B cell (primary cell): ENCODE data around the gene ILK. TPM values are rescaled to one million over a fixed set of nuclear protein-coding genes. Genes with fewer than 3 reads are reported as not detected.

Source experiments
- ATAC-seq: fragments of 200-7000 bp; cut with Tn5 transposase; one replicate; pipeline ENCODE4 v1.10.0; 2021; ENCODE audit warnings: low read depth, mild to moderate bottlenecking, moderate number of reproducible peaks, moderate library complexity
- CTCF ChIA-PET: fragments of 350-600 bp; sonication (Branson Sonifier 250); formaldehyde crosslinking; loops from one replicate; lab custom pipeline; 2021; ENCODE audit warnings: antibody characterized with exemption, inconsistent platforms; lab: Charles Lee
- POLR2A ChIA-PET: fragments of 350-600 bp; sonication (Branson Sonifier 250); formaldehyde crosslinking; loops from one replicate; lab custom pipeline; 2021; ENCODE audit warnings: antibody characterized with exemption; lab: Charles Lee
- DNase-seq: peaks from one replicate; pipeline ENCODE4 v3.0.0; 2013
- H2AFZ ChIP-seq: 2 replicates; pipeline ENCODE4 v1.6.1; 2012; ENCODE audit warnings: mild to moderate bottlenecking, low read depth, low read length; ENCODE audit not compliant: insufficient read depth, poor library complexity, severe bottlenecking
- H3K27ac ChIP-seq, 2 donors: 1 replicate in 1 of 2; 2 replicates in 1 of 2; pipeline ENCODE4 v1.5.1; 2012 to 2013; ENCODE audit warnings: low read length in 2 of 2, mild to moderate bottlenecking in 2 of 2, moderate library complexity in 1 of 2
- H3K27me3 ChIP-seq, 4 experiments: fragments of 200-600 bp in 1 of 4; sonication (generic) in 1 of 4; replicated peaks in 1 of 4; 1 replicate in 2 of 4; 2 replicates in 2 of 4; pipeline versions ENCODE4 v1.6.1 to v1.7.0; 2013 to 2016; ENCODE audit warnings: low read length in 3 of 4, mild to moderate bottlenecking in 2 of 4, mixed read lengths in 1 of 4, moderate library complexity in 1 of 4; ENCODE audit not compliant: insufficient read depth in 4 of 4, control insufficient read depth in 3 of 4; ENCODE audit errors: control extremely low read depth in 1 of 4
- H3K36me3 ChIP-seq, 2 experiments: replicated peaks in 1 of 2; 1 replicate in 1 of 2; 2 replicates in 1 of 2; pipeline versions ENCODE4 v1.6.1 to v1.7.1; 2013; ENCODE audit warnings: low read length in 1 of 2; ENCODE audit not compliant: insufficient read depth in 2 of 2, control insufficient read depth in 1 of 2; ENCODE audit errors: control extremely low read depth in 1 of 2, extremely low read depth in 1 of 2
- H3K4me1 ChIP-seq, 2 donors: fragments of 200-600 bp in 1 of 2; sonication (generic) in 1 of 2; 1 replicate in 1 of 2; 2 replicates in 1 of 2; pipeline versions ENCODE4 v1.5.1 to v1.6.1; 2013 to 2017; ENCODE audit warnings: low read length in 2 of 2; ENCODE audit not compliant: control insufficient read depth in 2 of 2, insufficient read depth in 2 of 2
- H3K4me2 ChIP-seq: replicated peaks from 2 replicates; pipeline ENCODE3; 2012; ENCODE audit warnings: mild to moderate bottlenecking, low read depth, low read length; ENCODE audit not compliant: poor library complexity, severe bottlenecking
- H3K4me3 ChIP-seq, 5 experiments: fragments of 200-600 bp in 1 of 5; sonication (generic) in 1 of 5; 1 replicate in 3 of 5; 2 replicates in 2 of 5; pipeline versions ENCODE4 v1.5.1 to v1.7.0; 2011 to 2016; ENCODE audit warnings: low read length in 4 of 5, mild to moderate bottlenecking in 4 of 5, low read depth in 2 of 5, control low read depth in 1 of 5, moderate library complexity in 1 of 5; ENCODE audit not compliant: insufficient read depth in 1 of 5; ENCODE audit errors: control extremely low read depth in 1 of 5, extremely low read depth in 1 of 5
- H3K79me2 ChIP-seq: fragments of 200-600 bp; sonication (generic); one replicate; pipeline ENCODE4 v1.6.0; 2016; ENCODE audit warnings: low read length; ENCODE audit not compliant: control insufficient read depth, insufficient read depth
- H3K9ac ChIP-seq: fragments of 200-600 bp; sonication (generic); 2 replicates; pipeline ENCODE4 v1.6.1; 2017; ENCODE audit warnings: mild to moderate bottlenecking, low read length, moderate library complexity
- H3K9me3 ChIP-seq, 3 donors: one replicate each; pipeline versions ENCODE4 v1.6.1 to v1.7.1; 2013; ENCODE audit warnings: low read length in 2 of 3; ENCODE audit not compliant: control insufficient read depth in 2 of 3, insufficient read depth in 1 of 3; ENCODE audit errors: control extremely low read depth in 1 of 3
- H4K20me1 ChIP-seq: 2 replicates; pipeline ENCODE4 v1.6.0; 2012; ENCODE audit warnings: mild to moderate bottlenecking, low read length; ENCODE audit not compliant: insufficient read depth, control insufficient read depth, poor library complexity, severe bottlenecking
- H3K27ac Mint-ChIP-seq: one replicate; pipeline ENCODE4 v1.8.0; 2021; ENCODE audit warnings: mixed read lengths
- H3K27me3 Mint-ChIP-seq: one replicate; pipeline ENCODE4 v1.8.0; 2021; ENCODE audit warnings: mixed read lengths
- H3K4me1 Mint-ChIP-seq: one replicate; pipeline ENCODE4 v1.8.0; 2021; ENCODE audit warnings: mixed read lengths
- H3K4me3 Mint-ChIP-seq: one replicate; pipeline ENCODE4 v1.8.0; 2021; ENCODE audit warnings: mixed read lengths
- H3K9me3 Mint-ChIP-seq: one replicate; pipeline ENCODE4 v1.8.0; 2022; ENCODE audit warnings: mixed read lengths; ENCODE audit not compliant: insufficient read depth
- CTCF ChIP-seq: fragments of 200-600 bp; IDR thresholded peaks from one replicate; pipeline ENCODE4 v1.8.0; 2022; ENCODE audit warnings: antibody characterized with exemption, mild to moderate bottlenecking
- EZH2 ChIP-seq: IDR thresholded peaks from 2 replicates; pipeline ENCODE4 v1.6.1; 2012; ENCODE audit warnings: borderline replicate concordance, low read depth, mild to moderate bottlenecking, moderate library complexity, low read length; ENCODE audit not compliant: insufficient read depth, poor library complexity, severe bottlenecking
- WGBS: methylation state at CpG from one replicate; pipeline ENCODE4 v1.1.5; 2013; ENCODE audit warnings: missing lambda C conversion rate; ENCODE audit not compliant: insufficient coverage; 5-methylcytosine and 5-hydroxymethylcytosine counted together
- intact Hi-C: fragments of 100-400 bp; cut with micrococcal nuclease; formaldehyde crosslinking; loops from one replicate; pipeline ENCODE4 v1.10.0; 2022
- polyA plus RNA-seq: library from polyadenylated mRNA; depleted of rRNA; stranded (reverse); fragments of >200 nt; gene quantifications from 2 replicates; pipeline ENCODE4 v1.2.3, GENCODE V29; 2012
- total RNA-seq, 2 donors: library from RNA; stranded (reverse); fragments of 120-200 nt in 1 of 2; gene quantifications; 1 replicate in 1 of 2; 2 replicates in 1 of 2; pipeline versions ENCODE4 v1.2.3 to v1.2.4, GENCODE V29; 2013 to 2022

ILK gene
- total and polyA plus RNA-seq, 2 donors (not counting 1 experiment from before 2014, with no cell fraction given) = 88.5 to 131 TPM

- no peak overlapping the region for H2AFZ ChIP-seq
- H3K27me3 ChIP-seq = no peaks in the 10 kb centered on the region
- intact Hi-C loops = no loop called here
- H3K79me2 ChIP-seq = peaks cover 35% of the 10 kb centered on the region
- H3K4me1 Mint-ChIP-seq = peaks cover 11% of the 10 kb centered on the region
- TF ChIP-seq EZH2 (no peak), CTCF (no peak)
- WGBS = 94% methylated on average over 11 of the region's 14 CpGs
- DNase-seq (no peak), ATAC-seq (no peak)
- no peaks in the 10 kb centered on the region for H3K9me3 Mint-ChIP-seq
- H3K9me3 ChIP-seq = no peaks in the 10 kb centered on the region
- ChIA-PET POLR2A (interaction anchor here (3.2 kb wide), 1 partner anchor 12 kb away, joined by 38 read pairs; the partner anchor contains the start of genes ILK and RRP8), CTCF (interaction anchor here (3.2 to 4.7 kb wide), 2 partner anchors 51 to 67 kb away, joined by 35 to 38 read pairs; partner anchors contain the start of gene MRPL17)
- no peaks in the 10 kb centered on the region for H3K27me3 Mint-ChIP-seq
- no peak overlapping the region for H3K4me2 ChIP-seq
- H3K9ac ChIP-seq = no peak overlapping the region
- H4K20me1 ChIP-seq = no peaks in the 10 kb centered on the region
- H3K4me3 ChIP-seq = no peak overlapping the region
- H3K27ac ChIP-seq = no peak overlapping the region
- peaks cover 25 to 42% of the 10 kb centered on the region in 2 donors for H3K4me1 ChIP-seq
- H3K36me3 ChIP-seq = peaks cover 0 to 34% of the 10 kb centered on the region in 2 experiments
- peak overlapping the region; percentile 35 for H3K4me3 Mint-ChIP-seq
- peak overlapping the region; percentile 27 for H3K27ac Mint-ChIP-seq
Observed at GRCh38 chr11:6616596-6617250, 13.1 kb downstream of the ILK start.

- no peaks in the 10 kb centered on the region for H3K9me3 Mint-ChIP-seq
- POLR2A ChIA-PET = interaction anchor here (2.0 to 3.2 kb wide), 4 partner anchors 12 to 66 kb away, joined by 7 to 38 read pairs (median 10); partner anchors contain the start of genes ILK, MRPL17 and RRP8
- Histone ChIP-seq H3K4me1 (peaks cover 25 to 42% of the 10 kb centered on the region in 2 donors), H3K79me2 (peaks cover 34% of the 10 kb centered on the region), H4K20me1 (no peaks in the 10 kb centered on the region), H3K36me3 (peaks cover 0 to 34% of the 10 kb centered on the region in 2 experiments), H3K27ac (peak overlapping the region in 1 of 2 donors; percentile 97), H3K4me3 (peak overlapping the region in 3 of 5 experiments; percentile 82 to 99 (median 87)), H3K27me3 (no peaks in the 10 kb centered on the region), H3K9ac (peak overlapping the region; percentile 88), H3K9me3 (no peaks in the 10 kb centered on the region), H3K4me2 (peak overlapping the region; percentile 95), H2AFZ (no peak overlapping the region)
- no peak for DNase-seq
- TF ChIP-seq EZH2 (no peak), CTCF (no peak)
- no peaks in the 10 kb centered on the region for H3K27me3 Mint-ChIP-seq
- H3K27ac Mint-ChIP-seq = no peak overlapping the region
- WGBS = 98% methylated on average over 4 of the region's 5 CpGs
- ATAC-seq = no peak
- H3K4me3 Mint-ChIP-seq = no peak overlapping the region
- CTCF ChIA-PET = interaction anchor here (1.3 to 4.7 kb wide), 9 partner anchors 10 to 238 kb away, joined by 5 to 38 read pairs (median 8); partner anchors contain the start of genes ILK and MRPL17
- peaks cover 11% of the 10 kb centered on the region for H3K4me1 Mint-ChIP-seq
- intact Hi-C loops = no loop called here
Observed at GRCh38 chr11:6617315-6617781, 13.8 kb downstream of the ILK start.
